HCT116 (cell line): ENCODE results near the gene TACC2. TPM values are rescaled to one million over a fixed set of nuclear protein-coding genes. Genes with fewer than 3 reads are reported as not detected.

ENCODE experiments used
- ATAC-seq: fragments of 200-7000 bp; cut with Tn5 transposase; 2 replicates; pipeline ENCODE4 v1.9.1; 2020; ENCODE audit warnings: mild to moderate bottlenecking, moderate library complexity
- BruUV-seq: library from RNA; stranded (reverse); fragments of 400-500 nt; replicated peaks from 2 replicates; lab custom pipeline; 2021; lab: Mats Ljungman, UMichigan
- CTCF ChIA-PET: fragments of 300-600 bp; sonication (Branson Sonifier 250); formaldehyde crosslinking; loops from one replicate; lab custom pipeline; 2021; ENCODE audit warnings: antibody characterized with exemption; lab: Charles Lee
- POLR2A ChIA-PET: fragments of 300-600, 350-600 bp; sonication (Branson Sonifier 250); formaldehyde crosslinking; loops from one replicate; lab custom pipeline; 2021; ENCODE audit warnings: antibody characterized with exemption; lab: Charles Lee
- RAD21 ChIA-PET, 2 experiments: fragments of 300-600 bp; sonication (Branson Sonifier 250); formaldehyde crosslinking; loops; one replicate each; lab custom pipeline; 2023; ENCODE audit warnings: low total read pairs in 2 of 2; ENCODE audit not compliant: uncharacterized antibody in 2 of 2, unreplicated experiment in 2 of 2, low non-redundant PET in 1 of 2; lab: Charles Lee
- DNase-seq: peaks from one replicate; pipeline ENCODE4 v3.0.0-alpha.2; 2010; ENCODE audit warnings: low read depth, low spot score
- H2AFZ ChIP-seq: fragments of 200-600 bp; shearing (Covaris generic), sonication (generic); 2 replicates; pipeline ENCODE4 v1.6.1; 2017; ENCODE audit warnings: low read depth, mixed run types, mixed read lengths, antibody characterized with exemption, low read length; ENCODE audit not compliant: poor library complexity, severe bottlenecking
- H3K27ac ChIP-seq: 2 replicates; pipeline ENCODE4 v1.5.1; 2012; ENCODE audit warnings: low read depth, low read length
- H3K27me3 ChIP-seq: fragments of 200-600 bp; sonication (generic); 2 replicates; pipeline ENCODE4 v1.6.1; 2016; ENCODE audit warnings: mixed run types, low read length, mixed read lengths; ENCODE audit not compliant: insufficient read depth
- H3K36me3 ChIP-seq, 2 experiments: fragments of 200-500 bp in 1 of 2; fragments of 200-600 bp in 1 of 2; sonication (Bioruptor generic) in 1 of 2; sonication (generic) in 1 of 2; 2 replicates each; pipeline versions ENCODE4 v1.5.1 to v1.6.1; 2014 to 2016; ENCODE audit warnings: low read length in 2 of 2, inconsistent platforms in 1 of 2, mixed read lengths in 1 of 2, mixed run types in 1 of 2; ENCODE audit not compliant: insufficient read depth in 2 of 2, control insufficient read depth in 1 of 2
- H3K4me1 ChIP-seq, 2 experiments: fragments of 200-600 bp in 1 of 2; sonication (generic) in 1 of 2; 2 replicates each; pipeline versions ENCODE4 v1.5.1 to v1.6.1; 2012 to 2017; ENCODE audit warnings: low read length in 2 of 2, inconsistent platforms in 1 of 2, mild to moderate bottlenecking in 1 of 2, mixed read lengths in 1 of 2, mixed run types in 1 of 2, moderate library complexity in 1 of 2; ENCODE audit not compliant: insufficient read depth in 2 of 2, control insufficient read depth in 1 of 2
- H3K4me2 ChIP-seq: fragments of 200-600 bp; sonication (generic); 2 replicates; pipeline ENCODE4 v1.6.1; 2017; ENCODE audit warnings: mixed run types, low read length, mixed read lengths
- H3K4me3 ChIP-seq, 2 experiments: fragments of 200-600 bp in 1 of 2; sonication (generic) in 1 of 2; replicated peaks in 1 of 2; 2 replicates each; pipeline ENCODE4 v1.5.1; 2011 to 2016; ENCODE audit warnings: low read length in 2 of 2, control low read depth in 1 of 2, low read depth in 1 of 2, mild to moderate bottlenecking in 1 of 2, mixed read lengths in 1 of 2, mixed run types in 1 of 2
- H3K79me2 ChIP-seq: fragments of 200-600 bp; sonication (generic); 2 replicates; pipeline ENCODE4 v1.6.1; 2017; ENCODE audit warnings: mild to moderate bottlenecking, mixed run types, low read length, moderate library complexity, mixed read lengths; ENCODE audit not compliant: insufficient read depth
- H3K9ac ChIP-seq: fragments of 200-600 bp; sonication (generic); 2 replicates; pipeline ENCODE4 v1.6.1; 2016; ENCODE audit warnings: low read length, mixed read lengths
- H3K9me2 ChIP-seq: fragments of 200-600 bp; sonication (generic), shearing (Covaris generic); 2 replicates; pipeline ENCODE4 v1.6.1; 2017; ENCODE audit warnings: mixed run types, mild to moderate bottlenecking, moderate library complexity; ENCODE audit not compliant: insufficient read depth
- H3K9me3 ChIP-seq, 2 experiments: fragments of 200-500 bp in 1 of 2; fragments of 200-600 bp in 1 of 2; sonication (Bioruptor generic) in 1 of 2; sonication (generic) in 1 of 2; 2 replicates each; pipeline ENCODE4 v1.6.1; 2014 to 2017; ENCODE audit warnings: low read length in 2 of 2, mixed read lengths in 2 of 2, inconsistent platforms in 1 of 2, low read depth in 1 of 2, mild to moderate bottlenecking in 1 of 2, mixed run types in 1 of 2, moderate library complexity in 1 of 2; ENCODE audit not compliant: control insufficient read depth in 1 of 2, insufficient read depth in 1 of 2
- H4K20me1 ChIP-seq: fragments of 200-600 bp; sonication (generic), shearing (Covaris generic); 2 replicates; pipeline ENCODE4 v1.6.1; 2017; ENCODE audit warnings: mixed run types, mild to moderate bottlenecking, moderate library complexity; ENCODE audit not compliant: insufficient read depth
- CBX3 ChIP-seq: IDR thresholded peaks from 2 replicates; pipeline ENCODE4 v1.6.1; 2012; ENCODE audit warnings: low read depth
- CEBPB ChIP-seq: IDR thresholded peaks from 2 replicates; pipeline ENCODE4 v1.6.1; 2012; ENCODE audit warnings: low read depth
- EGR1 ChIP-seq: IDR thresholded peaks from 2 replicates; pipeline ENCODE4 v1.6.1; 2012; ENCODE audit warnings: low read depth
- ELF1 ChIP-seq: IDR thresholded peaks from 2 replicates; pipeline ENCODE4 v1.6.1; 2012; ENCODE audit warnings: low read depth, borderline replicate concordance
- EZH2 ChIP-seq: fragments of 200-600 bp; sonication (generic); IDR thresholded peaks from 2 replicates; pipeline ENCODE4 v1.6.1; 2017; ENCODE audit warnings: antibody characterized with exemption, mixed run types
- JUND ChIP-seq: IDR thresholded peaks from 2 replicates; pipeline ENCODE4 v1.6.1; 2012
- MAX ChIP-seq: IDR thresholded peaks from 2 replicates; pipeline ENCODE4 v1.6.1; 2012
- POLR2A ChIP-seq: IDR thresholded peaks from 2 replicates; pipeline ENCODE4 v1.7.0; 2011; ENCODE audit warnings: borderline replicate concordance; ENCODE audit not compliant: insufficient read depth, insufficient read length; ENCODE audit errors: extremely low read depth
- TCF7L2 ChIP-seq: IDR thresholded peaks from 2 replicates; pipeline ENCODE4 v1.7.0; 2011; ENCODE audit warnings: borderline replicate concordance, inconsistent platforms; ENCODE audit not compliant: insufficient read depth, insufficient read length; ENCODE audit errors: extremely low read depth
- YY1 ChIP-seq: IDR thresholded peaks from 2 replicates; pipeline ENCODE4 v1.6.1; 2011; ENCODE audit warnings: low read length, low read depth, moderate library complexity, mild to moderate bottlenecking; ENCODE audit not compliant: insufficient replicate concordance; ENCODE audit errors: extremely low read depth
- ZBTB33 ChIP-seq: IDR thresholded peaks from 2 replicates; pipeline ENCODE4 v1.6.1; 2011; ENCODE audit warnings: mild to moderate bottlenecking, low read length, moderate library complexity; ENCODE audit not compliant: insufficient replicate concordance; ENCODE audit errors: extremely low read depth
- ZFX ChIP-seq: fragments of 450-650 bp; IDR thresholded peaks from 2 replicates; pipeline ENCODE4 v1.6.1; 2017
- ZNF274 ChIP-seq: fragments of 200-500 bp; sonication (Bioruptor generic); IDR thresholded peaks from 2 replicates; pipeline ENCODE4 v1.6.1; 2014; ENCODE audit warnings: mild to moderate bottlenecking, low read depth, low read length, inconsistent platforms
- intact Hi-C: fragments of 100-400 bp; cut with micrococcal nuclease; formaldehyde crosslinking; loops from 2 replicates; pipeline ENCODE4 v1.10.0; 2022
- total RNA-seq: library from RNA; stranded (reverse); gene quantifications from one replicate; pipeline ENCODE4 v1.2.1, GENCODE V29; 2021; ENCODE audit not compliant: unreplicated experiment

The TACC2 gene
- total RNA-seq, 1 experiment from 2014 or later: 38.6 TPM

GRCh38 chr10:122281751-122282150 is 292.8 kb downstream of the TACC2 start:
- ChIA-PET CTCF (interaction anchor here (1.3 kb wide), 1 partner anchor 154 kb away, joined by 4 read pairs; no protein-coding TSS in a partner anchor), POLR2A (no interaction called here), RAD21 (no interaction called here)
- TF ChIP-seq MAX: no peak
- TF ChIP-seq TCF7L2: no peak
- no peaks in the 10 kb centered on the region for H3K79me2 ChIP-seq
- BruUV-seq: no TSS peak
- intact Hi-C loops: no loop called here
- H2AFZ ChIP-seq: no peak overlapping the region
- H4K20me1 ChIP-seq: no peaks in the 10 kb centered on the region
- DNase-seq (no peak), ATAC-seq (no peak)
- H3K36me3 ChIP-seq: no peaks in the 10 kb centered on the region
- no peak overlapping the region for H3K4me2 ChIP-seq
- H3K27ac ChIP-seq: no peak overlapping the region
- no peak overlapping the region for H3K9ac ChIP-seq
- no peaks in the 10 kb centered on the region for H3K9me3 ChIP-seq
- no peaks in the 10 kb centered on the region for H3K27me3 ChIP-seq
- H3K4me3 ChIP-seq: no peak overlapping the region
- no peaks in the 10 kb centered on the region for H3K9me2 ChIP-seq
- peaks cover under 1 to 15% of the 10 kb centered on the region in 2 experiments; a peak in 3 of 4 replicates for H3K4me1 ChIP-seq

- H3K4me1 ChIP-seq: peaks cover 2 to 15% of the 10 kb centered on the region in 2 experiments
- H3K36me3 ChIP-seq: no peaks in the 10 kb centered on the region
- H3K9ac ChIP-seq: no peak overlapping the region
- TF ChIP-seq POLR2A (no peak), CBX3 (no peak), YY1 (no peak), CEBPB (no peak), ELF1 (no peak), ZBTB33 (no peak), ZFX (no peak), EZH2 (no peak), JUND (no peak), ZNF274 (no peak), TCF7L2 (no peak), EGR1 (no peak)
- H2AFZ ChIP-seq: no peak overlapping the region
- ChIA-PET POLR2A (no interaction called here), CTCF (interaction anchor here (1.3 kb wide), 1 partner anchor 153 kb away, joined by 4 read pairs; no protein-coding TSS in a partner anchor), RAD21 (no interaction called here)
- no peak overlapping the region for H3K27ac ChIP-seq
- H3K4me3 ChIP-seq: no peak overlapping the region
- H4K20me1 ChIP-seq: no peaks in the 10 kb centered on the region
- DNase-seq: no peak
- H3K9me2 ChIP-seq: no peaks in the 10 kb centered on the region
- H3K9me3 ChIP-seq: no peaks in the 10 kb centered on the region
- H3K4me2 ChIP-seq: no peak overlapping the region
- ATAC-seq: no peak
- BruUV-seq: no TSS peak
- no peaks in the 10 kb centered on the region for H3K27me3 ChIP-seq
- no peaks in the 10 kb centered on the region for H3K79me2 ChIP-seq
- intact Hi-C loops: no loop called here
Measured at GRCh38 chr10:122282253-122282671, 293.3 kb downstream of the TACC2 start.
